NCI-H1105 (cell line): ENCODE results near the gene FBXO45.
A peak's percentile ranks its signal among the peaks of the same experiment; 100 is the strongest.
"Not testable (repeated sequence)": the region's sequence is repeated elsewhere in the genome, so short reads cannot be mapped to it uniquely, and the experiment has no call there.

ENCODE experiments used
- DNase-seq: peaks from one replicate; lab custom pipeline; 2025; lab: John Stamatoyannopoulos, UW

FBXO45 gene

DNA sequence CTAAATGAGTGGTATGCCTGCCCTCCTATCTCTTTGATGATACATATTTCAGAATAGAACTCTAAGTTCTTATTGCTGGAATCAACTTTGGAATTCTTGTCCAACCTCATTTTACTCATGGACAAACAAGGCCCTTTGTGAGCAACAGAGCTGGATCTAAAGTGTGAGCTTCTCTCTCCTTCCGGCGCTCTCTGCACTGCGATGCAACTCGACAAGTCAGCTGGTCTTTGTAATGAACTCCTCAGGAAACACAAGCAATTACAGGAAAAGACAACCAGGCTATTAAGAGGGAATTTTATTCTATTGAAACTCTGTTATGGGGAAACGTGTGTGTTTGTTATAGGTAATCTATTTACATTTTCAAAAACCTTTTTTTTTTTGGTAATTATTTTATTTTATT, 50.8 kb downstream of the FBXO45 start:
- no peak for DNase-seq

- DNase-seq, result not testable (repeated sequence)
Observed at GRCh38 chr3:196619627-196620026, 51.2 kb downstream of the FBXO45 start.

DNA sequence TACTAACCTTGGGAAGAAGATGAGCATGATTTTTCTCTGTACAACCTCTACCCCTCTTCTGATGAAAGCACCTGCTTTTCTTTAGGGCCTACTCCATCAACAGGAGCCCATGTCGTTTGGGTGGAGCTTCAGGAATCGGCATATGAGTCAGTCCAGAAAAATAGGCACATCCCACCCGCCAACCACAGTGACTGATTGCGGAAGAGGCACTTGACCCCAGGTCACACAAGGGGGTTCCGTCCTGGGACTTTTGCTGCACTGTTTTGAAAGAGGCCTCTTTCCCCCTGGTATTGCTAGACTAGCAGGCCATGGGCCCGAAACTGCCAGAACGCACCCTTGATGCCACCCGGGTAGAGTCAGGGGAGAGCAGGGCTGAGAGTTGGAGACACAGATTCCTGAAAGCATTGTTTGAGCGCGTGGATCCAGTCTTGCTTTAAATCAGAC, 51.7 kb downstream of the FBXO45 start:
- no peak for DNase-seq

DNA sequence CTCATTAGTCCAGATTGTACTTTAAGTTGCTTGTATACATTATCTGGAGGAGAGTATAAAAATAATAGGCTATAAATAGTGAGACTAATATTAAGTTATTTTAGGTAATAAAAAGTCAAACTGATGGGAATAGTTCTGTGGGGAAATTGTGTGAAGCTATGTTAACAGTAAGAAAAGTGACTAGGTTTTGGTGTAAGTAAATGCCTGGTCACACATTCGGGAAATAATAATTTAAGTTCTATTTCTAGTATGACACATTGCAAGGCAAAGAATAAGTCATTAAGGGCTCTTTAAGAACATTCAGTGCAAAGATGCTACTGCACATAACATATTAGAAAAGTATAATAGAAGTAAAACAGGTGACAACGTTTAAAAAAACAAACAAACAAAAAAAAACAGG, 52.2 kb downstream of the FBXO45 start:
- DNase-seq, result no peak

- DNase-seq, result no peak
Observed at GRCh38 chr3:196621611-196622010, 53.2 kb downstream of the FBXO45 start.

GRCh38 chr3:196624067-196624790, 55.8 kb downstream of the FBXO45 start:
- no peak for DNase-seq

DNA sequence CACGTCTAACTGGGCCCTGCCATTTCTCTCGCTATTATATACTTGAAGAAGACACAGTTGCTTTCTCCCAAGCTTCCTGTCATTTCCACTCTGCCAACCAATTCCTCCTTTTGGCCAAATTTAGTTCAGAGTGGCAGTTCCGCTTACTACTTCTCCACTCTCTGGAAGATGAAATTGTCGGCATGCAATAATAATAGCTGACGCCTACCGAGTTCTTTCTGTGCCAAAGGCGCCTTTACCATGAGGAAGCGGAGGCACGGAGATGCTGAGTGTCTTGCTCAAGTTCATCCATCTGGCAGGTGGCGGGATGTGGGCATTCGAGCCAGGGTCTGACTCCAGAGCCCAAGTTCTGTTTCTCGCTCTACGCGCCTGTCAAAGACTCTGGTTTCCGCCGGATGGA, 56.4 kb downstream of the FBXO45 start:
- DNase-seq, result no peak

DNA sequence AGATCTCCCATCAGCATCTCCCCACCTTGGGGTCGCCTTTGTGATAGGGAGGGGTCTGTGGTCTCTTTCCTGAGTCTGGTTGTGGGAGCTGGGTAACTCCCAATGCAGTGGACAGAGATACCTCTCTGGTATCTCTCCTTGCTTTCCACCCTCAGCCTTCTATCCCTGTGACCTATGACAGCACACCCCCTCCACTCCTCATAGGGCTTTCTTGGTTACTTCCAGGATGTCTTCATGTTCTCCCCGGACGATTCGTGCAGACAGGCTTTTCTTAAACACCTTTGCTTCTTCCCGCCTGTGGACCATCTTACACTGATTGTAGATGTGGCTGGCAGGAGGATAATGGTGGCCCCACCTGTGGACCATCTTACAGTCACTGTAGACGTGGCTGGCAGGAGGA, 56.9 kb downstream of the FBXO45 start:
- DNase-seq, result no peak

- DNase-seq, result no peak
Observed at GRCh38 chr3:196627918-196628231, 59.4 kb downstream of the FBXO45 start.

- DNase-seq, result no peak
Observed at GRCh38 chr3:196629228-196629627, 60.8 kb downstream of the FBXO45 start.

- DNase-seq, result peak; percentile 55
Observed at GRCh38 chr3:196631682-196632045, 63.2 kb downstream of the FBXO45 start.

GRCh38 chr3:196632046-196632751, 63.7 kb downstream of the FBXO45 start:
- peak; percentile 95 for DNase-seq

DNA sequence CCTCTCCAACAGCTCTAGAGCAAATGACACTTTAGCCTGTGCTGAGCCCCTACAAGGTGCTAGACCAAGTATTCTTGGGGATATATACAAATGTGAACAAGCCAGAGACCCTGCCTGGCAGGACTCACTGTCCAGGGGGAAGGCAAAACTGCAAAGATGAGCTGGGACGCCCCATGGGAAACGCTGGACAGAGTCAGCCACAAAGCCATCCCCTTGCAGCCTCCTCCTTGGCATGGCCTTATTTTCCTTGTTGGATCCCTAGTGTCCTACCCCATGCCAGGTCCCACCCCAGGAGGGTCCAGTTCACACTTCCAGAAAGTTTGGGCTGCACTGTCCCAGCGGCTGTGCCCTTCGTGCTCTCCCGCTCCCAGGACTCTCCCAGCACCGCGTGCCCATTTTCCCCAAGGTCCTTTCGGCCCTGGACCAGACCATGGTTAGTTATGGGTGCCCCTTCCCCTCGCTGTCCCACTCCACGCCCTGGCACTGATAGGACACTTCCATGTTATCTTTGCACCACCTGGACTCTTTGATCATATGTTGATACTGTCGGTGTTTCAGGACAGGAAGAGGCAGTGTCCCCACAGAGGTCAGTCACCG, 65.2 kb downstream of the FBXO45 start:
- DNase-seq, result no peak

- no peak for DNase-seq
Observed at GRCh38 chr3:196634224-196634623, 65.8 kb downstream of the FBXO45 start.

DNA sequence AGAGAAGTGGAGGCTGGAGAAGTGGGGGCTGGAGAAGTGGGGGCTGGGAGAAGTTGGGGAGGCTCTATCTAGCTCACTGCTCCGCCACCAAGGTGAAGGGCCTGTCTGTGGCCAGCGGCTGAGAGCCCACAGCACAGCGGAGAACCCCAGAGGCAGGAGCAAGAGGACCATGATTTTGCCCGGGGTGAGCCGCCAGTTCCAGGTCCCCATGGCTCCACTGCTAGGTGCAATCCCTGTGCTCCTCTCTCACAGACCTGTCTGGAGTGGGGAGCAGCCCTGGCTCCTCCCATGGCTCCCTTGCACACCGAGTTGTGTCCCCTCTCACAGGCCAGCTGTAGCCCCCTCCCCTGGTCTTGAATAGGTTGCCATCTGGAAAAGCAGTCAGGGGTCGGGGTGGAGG, 66.4 kb downstream of the FBXO45 start:
- DNase-seq, result no peak

DNA sequence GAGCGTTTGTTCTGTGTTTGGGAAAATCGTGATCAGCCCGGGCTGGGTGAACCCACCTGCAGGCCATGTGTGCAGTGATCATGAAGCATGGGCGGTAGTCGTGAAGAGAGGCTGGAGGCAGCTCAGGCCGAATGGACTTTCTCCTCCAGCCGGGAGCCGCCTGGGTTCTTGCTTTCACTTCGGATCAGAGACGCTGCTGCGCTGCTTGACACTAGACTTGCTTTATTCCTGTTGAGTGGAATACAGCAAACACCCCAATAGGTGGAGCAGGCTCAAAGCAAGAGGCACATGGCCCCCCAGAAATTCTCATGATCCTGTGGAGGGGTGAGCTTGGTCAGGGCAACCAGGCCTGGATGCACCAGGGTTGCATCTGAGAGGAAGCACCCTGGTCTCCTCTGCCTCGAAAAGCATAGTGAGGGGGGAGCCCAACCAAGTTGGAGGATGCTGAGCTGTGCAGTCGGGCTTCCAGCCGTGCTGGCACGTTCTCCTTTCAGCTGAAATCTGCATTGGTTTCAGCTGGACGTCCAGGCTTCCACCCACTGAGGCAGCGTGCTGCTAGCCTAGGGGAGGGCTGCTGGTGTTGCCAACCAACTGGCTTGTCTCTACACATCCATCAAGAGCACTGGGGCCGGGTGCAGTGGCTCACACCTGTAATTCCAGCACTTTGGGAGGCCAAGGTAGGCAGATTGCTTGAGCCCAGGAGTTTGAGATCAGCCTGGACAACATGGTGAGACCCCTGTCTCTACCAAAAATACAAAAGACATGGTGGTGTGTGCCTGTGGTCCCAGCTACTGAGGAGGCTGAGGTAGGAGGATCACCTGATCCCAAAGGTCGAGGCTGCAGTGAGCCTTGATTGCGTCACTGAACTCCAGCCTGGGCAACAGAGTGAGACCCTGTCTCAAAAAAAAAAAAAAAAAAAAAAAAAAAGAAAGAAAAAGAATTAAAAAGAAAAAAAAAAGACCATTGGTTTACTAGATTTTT, 68.2 kb downstream of the FBXO45 start:
- DNase-seq, result no peak

DNA sequence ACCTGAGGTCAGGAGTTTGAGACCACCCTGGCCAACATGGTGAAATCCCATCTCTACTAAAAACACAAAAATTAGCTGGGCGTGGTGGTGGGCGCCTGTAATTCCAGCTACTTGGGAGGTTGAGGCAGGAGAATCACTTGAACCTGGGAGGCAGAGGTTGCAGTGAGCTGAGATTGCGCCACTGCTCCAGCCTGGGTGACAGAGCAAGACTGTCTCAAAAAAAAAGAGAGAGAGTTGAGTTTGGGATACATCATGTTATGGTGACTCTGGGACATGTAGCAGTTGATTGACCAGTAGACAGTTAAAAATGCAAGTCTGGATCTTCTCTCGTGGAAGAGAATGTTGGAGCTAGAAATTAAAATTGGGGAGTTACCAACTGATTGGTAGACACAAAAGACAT, 69.5 kb downstream of the FBXO45 start:
- not testable (repeated sequence) for DNase-seq
